ENCODE data around the gene RPL36.

The RPL36 gene

DNA sequence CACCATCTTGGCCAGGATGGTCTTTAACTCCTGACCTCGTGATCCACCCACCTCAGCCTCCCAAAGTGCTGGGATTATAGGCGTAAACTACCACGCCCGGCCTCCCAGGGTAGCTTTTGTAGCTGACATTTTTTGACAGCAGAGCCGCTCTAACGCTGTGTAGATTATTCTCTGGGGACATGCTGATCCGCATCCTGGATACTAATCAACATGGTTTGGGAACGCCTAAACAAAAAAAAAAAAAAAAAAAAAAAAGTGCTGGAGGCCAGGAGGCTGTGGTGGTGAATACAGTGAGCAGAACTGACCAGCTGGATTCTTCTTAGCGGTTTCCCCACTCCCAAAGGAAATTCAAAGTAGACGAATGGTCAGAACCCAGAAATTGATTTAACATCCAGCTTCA, 24.7 kb downstream of the RPL36 start:
- TF ChIP-seq ARNT (IDR thresholded peaks at IDR 0.05) (no peak), FOXK2 (IDR thresholded peaks at IDR 0.05) (no peak), HDGF (IDR thresholded peaks at IDR 0.05; ENCODE audit: borderline replicate concordance) (no peak), FOXM1 (IDR thresholded peaks at IDR 0.05; ENCODE audit: borderline replicate concordance) (no peak), L3MBTL2 (conservative IDR thresholded peaks at IDR 0.05) (no peak), BHLHE40 (IDR thresholded peaks at IDR 0.05; ENCODE audit: borderline replicate concordance) (no peak), SP1 (IDR thresholded peaks at IDR 0.05) (no peak), ZNF384 (IDR thresholded peaks at IDR 0.05) (no peak), ELF4 (IDR thresholded peaks at IDR 0.05) (no peak), NFRKB (IDR thresholded peaks at IDR 0.05) (no peak), CTBP1 (IDR thresholded peaks at IDR 0.05; ENCODE audit: borderline replicate concordance) (no peak)
- ChIA-PET CTCF (interaction anchor here (1.0 kb wide), 1 partner anchor 27 kb away, joined by 3 read pairs; no protein-coding TSS in a partner anchor), POLR2A (interaction anchor here (1.1 to 1.2 kb wide), 2 partner anchors 9 to 24 kb away, joined by 3 read pairs; no protein-coding TSS in a partner anchor)
- no peak for DNase-seq (ENCODE audit: extremely low spot score)

DNA sequence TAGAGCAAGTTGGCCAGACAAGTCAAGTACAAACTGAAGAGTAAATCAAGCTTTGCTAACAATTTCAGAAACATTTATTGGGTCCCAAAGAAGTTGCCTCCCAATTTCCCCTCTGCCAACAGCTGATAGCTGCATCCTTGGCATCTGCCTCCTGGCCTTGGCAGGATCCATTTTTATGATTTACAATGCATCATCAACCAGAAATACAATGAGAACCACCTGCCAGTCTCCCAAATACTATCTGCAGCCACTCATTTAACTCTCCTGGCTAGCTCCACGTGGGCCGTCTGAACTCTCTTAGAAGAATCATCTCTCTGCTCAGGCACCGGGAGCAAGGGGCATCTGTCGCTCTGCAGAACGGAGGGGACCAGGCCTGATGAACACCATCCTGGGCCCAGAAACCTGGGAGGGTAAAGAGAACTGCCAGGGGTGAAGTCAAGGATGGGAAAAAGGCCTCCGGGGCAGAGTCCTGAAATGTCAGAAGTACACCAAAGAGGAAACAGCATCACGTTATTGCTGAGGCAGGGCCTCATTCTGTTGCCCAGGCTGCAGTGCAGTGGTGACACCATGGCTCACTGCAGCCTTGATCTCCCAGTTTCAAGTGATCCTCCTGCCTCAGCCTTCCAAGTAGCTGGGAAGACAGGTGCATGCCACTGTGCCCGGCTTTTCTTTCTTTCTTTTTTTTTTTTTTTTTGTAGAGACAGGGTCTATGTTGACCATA, 27.3 kb downstream of the RPL36 start:
- no peak for TF ChIP-seq TARDBP (IDR thresholded peaks at IDR 0.05)
- no peak for TF ChIP-seq ZNF384 (IDR thresholded peaks at IDR 0.05)
- no peak for TF ChIP-seq FOXK2 (IDR thresholded peaks at IDR 0.05)
- no peak for TF ChIP-seq CTBP1 (IDR thresholded peaks at IDR 0.05; ENCODE audit: borderline replicate concordance)
- TF ChIP-seq LEF1 (IDR thresholded peaks at IDR 0.05; ENCODE audit: borderline replicate concordance): no peak
- no peak for TF ChIP-seq NFRKB (IDR thresholded peaks at IDR 0.05)
- no peak for TF ChIP-seq HDGF (IDR thresholded peaks at IDR 0.05; ENCODE audit: borderline replicate concordance)
- no peak for TF ChIP-seq BHLHE40 (IDR thresholded peaks at IDR 0.05; ENCODE audit: borderline replicate concordance)
- DNase-seq (ENCODE audit: extremely low spot score): no peak
- CTCF ChIA-PET: no interaction called here
- POLR2A ChIA-PET: interaction anchor here (1.1 to 4.9 kb wide), 5 partner anchors 10 to 74 kb away, joined by 3 to 49 read pairs (median 6); partner anchors contain the start of genes DUS3L and RPL36

DNA sequence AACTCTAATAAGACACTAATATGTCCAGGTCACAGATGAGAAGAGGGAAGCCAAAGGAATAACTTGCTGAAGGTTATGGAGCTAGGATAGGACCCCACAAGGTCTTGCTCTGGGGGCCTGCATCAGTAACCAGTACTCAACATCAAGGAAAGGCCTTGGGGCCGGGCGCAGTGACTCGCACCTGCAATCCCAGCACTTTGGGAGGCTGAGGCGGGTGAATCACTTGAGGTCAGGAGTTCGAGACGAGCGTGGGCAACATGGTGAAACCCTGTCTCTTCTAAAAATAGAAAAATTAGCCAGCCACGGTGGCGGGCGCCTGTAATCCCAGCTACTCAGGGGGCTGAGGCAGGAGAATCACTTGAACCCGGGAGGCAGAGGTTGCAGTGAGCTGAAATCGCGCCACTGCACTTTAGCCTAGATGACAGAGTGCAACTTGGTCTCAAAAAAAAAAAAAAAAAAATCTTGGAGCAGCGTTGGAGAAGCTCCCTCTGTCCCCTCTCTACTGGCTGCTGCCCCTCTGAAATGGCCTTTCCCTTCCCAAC, 28.0 kb downstream of the RPL36 start:
- DNase-seq (ENCODE audit: extremely low spot score): no peak
- CTCF ChIA-PET: interaction anchor here (0.6 to 1.3 kb wide), 3 partner anchors 29 to 35 kb away, joined by 3 to 6 read pairs (median 3); no protein-coding TSS in a partner anchor
- no peak for TF ChIP-seq SP1 (IDR thresholded peaks at IDR 0.05)
- POLR2A ChIA-PET: interaction anchor here (0.5 to 4.9 kb wide), 12 partner anchors 11 to 186 kb away, joined by 3 to 49 read pairs (median 4); partner anchors contain the start of genes DUS3L, NDUFA11 and RPL36

DNA sequence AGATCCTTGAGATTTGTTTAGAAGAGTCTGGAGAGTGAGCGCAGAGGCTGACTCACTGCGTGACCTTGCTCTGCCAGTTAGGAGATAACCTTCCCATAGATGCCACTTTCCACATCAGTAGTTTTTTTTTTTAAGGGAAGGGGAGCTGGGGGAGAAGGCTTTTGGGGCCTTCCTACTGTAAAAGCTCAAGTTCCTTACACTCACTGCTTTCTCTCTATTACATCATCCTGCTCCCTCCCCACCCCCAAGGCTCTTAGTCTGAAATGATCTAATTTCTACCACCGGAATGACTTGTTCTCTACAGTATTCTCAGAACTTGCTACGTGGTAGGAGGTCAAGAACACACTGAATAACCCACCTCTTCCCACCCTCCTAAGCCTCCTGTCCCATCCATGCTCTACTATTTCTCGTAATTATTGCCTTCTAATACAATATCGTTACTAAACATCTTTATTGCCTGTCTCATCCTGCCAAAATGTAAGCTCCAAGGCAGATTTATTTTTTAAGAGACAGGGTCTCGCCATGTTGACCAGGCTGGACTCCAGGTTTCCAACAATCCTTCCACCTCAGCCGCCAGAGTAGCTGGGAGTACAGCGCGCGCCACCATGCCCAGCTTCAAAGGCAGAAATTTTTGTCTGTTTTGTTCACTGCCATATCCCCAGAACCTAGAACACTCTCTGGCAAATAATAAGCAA, 28.6 kb downstream of the RPL36 start:
- DNase-seq (ENCODE audit: extremely low spot score): no peak
- no peak for TF ChIP-seq L3MBTL2 (conservative IDR thresholded peaks at IDR 0.05)
- no peak for TF ChIP-seq NFRKB (IDR thresholded peaks at IDR 0.05)
- no peak for TF ChIP-seq ZNF384 (IDR thresholded peaks at IDR 0.05)
- TF ChIP-seq FOXA1 (IDR thresholded peaks at IDR 0.05): no peak
- no peak for TF ChIP-seq ELF4 (IDR thresholded peaks at IDR 0.05)
- TF ChIP-seq BHLHE40 (IDR thresholded peaks at IDR 0.05; ENCODE audit: borderline replicate concordance): no peak
- TF ChIP-seq TARDBP (IDR thresholded peaks at IDR 0.05): no peak
- CTCF ChIA-PET: interaction anchor here (0.6 to 1.3 kb wide), 4 partner anchors 29 to 76 kb away, joined by 3 to 6 read pairs (median 3); no protein-coding TSS in a partner anchor
- POLR2A ChIA-PET: interaction anchor here (0.5 to 4.9 kb wide), 12 partner anchors 11 to 185 kb away, joined by 3 to 49 read pairs (median 4); partner anchors contain the start of genes DUS3L, NDUFA11 and RPL36

- CTCF ChIA-PET: interaction anchor here (1.0 to 1.5 kb wide), 3 partner anchors 30 to 85 kb away, joined by 4 to 6 read pairs (median 4); partner anchors contain the start of gene RPL36
- POLR2A ChIA-PET: interaction anchor here (0.9 to 4.9 kb wide), 21 partner anchors 12 to 185 kb away, joined by 3 to 49 read pairs (median 7); partner anchors contain the start of genes DUS3L, RPL36, SAFB and SAFB2
- no peak for TF ChIP-seq SUZ12 (IDR thresholded peaks at IDR 0.05)
- TF ChIP-seq, protein P1, sequence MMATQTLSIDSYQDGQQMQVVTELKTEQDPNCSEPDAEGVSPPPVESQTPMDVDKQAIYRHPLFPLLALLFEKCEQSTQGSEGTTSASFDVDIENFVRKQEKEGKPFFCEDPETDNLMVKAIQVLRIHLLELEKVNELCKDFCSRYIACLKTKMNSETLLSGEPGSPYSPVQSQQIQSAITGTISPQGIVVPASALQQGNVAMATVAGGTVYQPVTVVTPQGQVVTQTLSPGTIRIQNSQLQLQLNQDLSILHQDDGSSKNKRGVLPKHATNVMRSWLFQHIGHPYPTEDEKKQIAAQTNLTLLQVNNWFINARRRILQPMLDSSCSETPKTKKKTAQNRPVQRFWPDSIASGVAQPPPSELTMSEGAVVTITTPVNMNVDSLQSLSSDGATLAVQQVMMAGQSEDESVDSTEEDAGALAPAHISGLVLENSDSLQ (IDR thresholded peaks at IDR 0.05): no peak
- TF ChIP-seq TARDBP (IDR thresholded peaks at IDR 0.05): no peak
- no peak for TF ChIP-seq ELF4 (IDR thresholded peaks at IDR 0.05)
- TF ChIP-seq ARNT (IDR thresholded peaks at IDR 0.05): no peak
- TF ChIP-seq HDGF (IDR thresholded peaks at IDR 0.05; ENCODE audit: borderline replicate concordance): no peak
- no peak for TF ChIP-seq NFRKB (IDR thresholded peaks at IDR 0.05)
- no peak for TF ChIP-seq L3MBTL2 (conservative IDR thresholded peaks at IDR 0.05)
- no peak for TF ChIP-seq LEF1 (IDR thresholded peaks at IDR 0.05; ENCODE audit: borderline replicate concordance)
- no peak for TF ChIP-seq SP1 (IDR thresholded peaks at IDR 0.05)
- TF ChIP-seq CTBP1 (IDR thresholded peaks at IDR 0.05; ENCODE audit: borderline replicate concordance): no peak
- TF ChIP-seq FOXM1 (IDR thresholded peaks at IDR 0.05; ENCODE audit: borderline replicate concordance): no peak
- no peak for TF ChIP-seq FOXA1 (IDR thresholded peaks at IDR 0.05)
- no peak for TF ChIP-seq FOXK2 (IDR thresholded peaks at IDR 0.05)
- TF ChIP-seq BHLHE40 (IDR thresholded peaks at IDR 0.05; ENCODE audit: borderline replicate concordance): no peak
- no peak for TF ChIP-seq ZNF384 (IDR thresholded peaks at IDR 0.05)
- no peak for DNase-seq (ENCODE audit: extremely low spot score)
Measured at GRCh38 chr19:5719274-5719960, 29.3 kb downstream of the RPL36 start.

Data from HEK293T (cell line).